Measurements from ENCODE around the gene ITIH1.

DNA sequence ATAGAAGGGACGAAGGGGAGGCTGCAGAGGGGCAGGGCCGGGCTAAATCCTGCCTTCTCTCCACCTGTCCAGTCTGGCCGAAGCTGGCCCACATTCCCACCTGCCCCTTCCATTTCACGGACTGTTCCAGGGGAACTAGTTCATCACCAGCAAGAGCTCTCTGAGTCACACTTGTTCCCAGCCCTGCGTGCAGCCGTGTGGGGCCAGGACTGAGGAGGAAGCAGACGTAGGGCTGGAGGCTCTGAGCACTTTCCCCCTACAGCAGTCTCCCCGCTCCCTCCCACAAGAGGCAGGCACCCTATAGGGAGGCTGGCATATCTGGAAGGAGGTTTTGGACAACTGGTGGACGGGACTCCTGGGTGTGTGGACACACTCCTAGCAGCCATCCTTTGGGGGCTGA, 50.0 kb downstream of the ITIH1 start:
- no peak for TF ChIP-seq CTCF (IDR thresholded peaks at IDR 0.05)
- no peak for TF ChIP-seq POLR2A (IDR thresholded peaks at IDR 0.05)

All from right lobe of liver (tissue), 4 donors.